Activated naive CD4-positive, alpha-beta T cell treated with anti-CD3 and anti-CD28 coated beads, Interleukin-2, amount 50 U/mL, for 24 hours (primary cell): Measurements from ENCODE around the gene SCYGR3.
A peak's percentile ranks its signal among the peaks of the same experiment; 100 is the strongest.

Experiments used
- H3K27ac Mint-ChIP-seq: one replicate; pipeline ENCODE4 v1.8.0; 2021; ENCODE audit warnings: mild to moderate bottlenecking, mixed read lengths
- H3K27me3 Mint-ChIP-seq: one replicate; pipeline ENCODE4 v1.8.0; 2021; ENCODE audit warnings: mixed read lengths
- H3K36me3 Mint-ChIP-seq: one replicate; pipeline ENCODE4 v1.8.0; 2021; ENCODE audit warnings: mixed read lengths
- H3K4me1 Mint-ChIP-seq: one replicate; pipeline ENCODE4 v1.8.0; 2021; ENCODE audit warnings: mixed read lengths
- H3K4me3 Mint-ChIP-seq: one replicate; pipeline ENCODE4 v1.8.0; 2021; ENCODE audit warnings: mild to moderate bottlenecking, mixed read lengths
- H3K9me3 Mint-ChIP-seq: one replicate; pipeline ENCODE4 v1.8.0; 2021; ENCODE audit warnings: mixed read lengths

Gene SCYGR3

GRCh38 chr2:227614740-227615139, at the start of gene SCYGR3:
SCYGR3 (minus strand) TSS chr2:227614840; CDS start chr2:227614840, 0 bp downstream.
- H3K4me1 Mint-ChIP-seq, result no peaks in the 10 kb centered on the region
- H3K36me3 Mint-ChIP-seq, result no peaks in the 10 kb centered on the region
- H3K4me3 Mint-ChIP-seq, result no peak within 1 kb of the TSS
- no peaks in the 10 kb centered on the region for H3K9me3 Mint-ChIP-seq
- H3K27me3 Mint-ChIP-seq, result peaks cover 9% of the 10 kb centered on the region
- H3K27ac Mint-ChIP-seq, result no peak within 1 kb of the TSS

GRCh38 chr2:227661827-227662226, 47.2 kb upstream of the SCYGR3 start:
- Mint-ChIP-seq H3K9me3 (no peaks in the 10 kb centered on the region), H3K27me3 (peaks cover 3% of the 10 kb centered on the region), H3K4me1 (no peaks in the 10 kb centered on the region), H3K36me3 (no peaks in the 10 kb centered on the region), H3K27ac (no peak overlapping the region), H3K4me3 (no peak overlapping the region)

GRCh38 chr2:227661025-227661649, 46.5 kb upstream of the SCYGR3 start:
- no peaks in the 10 kb centered on the region for H3K9me3 Mint-ChIP-seq
- no peaks in the 10 kb centered on the region for H3K4me1 Mint-ChIP-seq
- H3K4me3 Mint-ChIP-seq, result no peak overlapping the region
- H3K27me3 Mint-ChIP-seq, result peaks cover 3% of the 10 kb centered on the region
- no peaks in the 10 kb centered on the region for H3K36me3 Mint-ChIP-seq
- H3K27ac Mint-ChIP-seq, result no peak overlapping the region

- Mint-ChIP-seq H3K27ac (no peak overlapping the region), H3K4me1 (peaks cover 5% of the 10 kb centered on the region), H3K27me3 (no peaks in the 10 kb centered on the region), H3K4me3 (no peak overlapping the region), H3K36me3 (no peaks in the 10 kb centered on the region), H3K9me3 (no peaks in the 10 kb centered on the region)
These were observed 42.7 kb upstream of the SCYGR3 start for GRCh38 chr2:227657199-227657845.

- Mint-ChIP-seq H3K27me3 (no peaks in the 10 kb centered on the region), H3K27ac (no peak overlapping the region), H3K36me3 (no peaks in the 10 kb centered on the region), H3K4me3 (no peak overlapping the region), H3K9me3 (no peaks in the 10 kb centered on the region), H3K4me1 (peaks cover 5% of the 10 kb centered on the region)
These were observed 40.8 kb upstream of the SCYGR3 start for GRCh38 chr2:227655454-227655853.

GRCh38 chr2:227654426-227654825, 39.8 kb upstream of the SCYGR3 start:
- H3K27ac Mint-ChIP-seq, result no peak overlapping the region
- peaks cover 5% of the 10 kb centered on the region for H3K4me1 Mint-ChIP-seq
- H3K36me3 Mint-ChIP-seq, result no peaks in the 10 kb centered on the region
- no peaks in the 10 kb centered on the region for H3K9me3 Mint-ChIP-seq
- H3K27me3 Mint-ChIP-seq, result peaks cover 3% of the 10 kb centered on the region
- H3K4me3 Mint-ChIP-seq, result no peak overlapping the region

GRCh38 chr2:227653419-227653818, 38.8 kb upstream of the SCYGR3 start:
- H3K27ac Mint-ChIP-seq, result no peak overlapping the region
- H3K27me3 Mint-ChIP-seq, result peaks cover 3% of the 10 kb centered on the region

GRCh38 chr2:227643990-227644551, 29.4 kb upstream of the SCYGR3 start:
- Mint-ChIP-seq H3K4me3 (no peak overlapping the region), H3K4me1 (no peaks in the 10 kb centered on the region), H3K36me3 (no peaks in the 10 kb centered on the region), H3K27ac (no peak overlapping the region), H3K27me3 (peaks cover 1% of the 10 kb centered on the region), H3K9me3 (no peaks in the 10 kb centered on the region)

More at GRCh38 chr2:227653419-227653818, 38.8 kb upstream of the SCYGR3 start:
- Mint-ChIP-seq H3K36me3 (no peaks in the 10 kb centered on the region), H3K4me1 (peaks cover 5% of the 10 kb centered on the region), H3K4me3 (no peak overlapping the region), H3K9me3 (no peaks in the 10 kb centered on the region)

- Mint-ChIP-seq H3K9me3 (no peaks in the 10 kb centered on the region), H3K27ac (no peak overlapping the region), H3K4me1 (no peaks in the 10 kb centered on the region), H3K27me3 (peaks cover 1% of the 10 kb centered on the region), H3K36me3 (no peaks in the 10 kb centered on the region), H3K4me3 (no peak overlapping the region)
These were observed 28.0 kb upstream of the SCYGR3 start for GRCh38 chr2:227642656-227643055.

GRCh38 chr2:227634201-227634600, 19.6 kb upstream of the SCYGR3 start:
- Mint-ChIP-seq H3K4me1 (no peaks in the 10 kb centered on the region), H3K9me3 (no peaks in the 10 kb centered on the region), H3K4me3 (no peak overlapping the region), H3K36me3 (no peaks in the 10 kb centered on the region), H3K27me3 (peaks cover 9% of the 10 kb centered on the region), H3K27ac (no peak overlapping the region)

GRCh38 chr2:227632827-227633226, 18.2 kb upstream of the SCYGR3 start:
- H3K4me3 Mint-ChIP-seq, result no peak overlapping the region
- no peak overlapping the region for H3K27ac Mint-ChIP-seq
- no peaks in the 10 kb centered on the region for H3K4me1 Mint-ChIP-seq
- peaks cover 10% of the 10 kb centered on the region for H3K27me3 Mint-ChIP-seq
- no peaks in the 10 kb centered on the region for H3K9me3 Mint-ChIP-seq
- H3K36me3 Mint-ChIP-seq, result no peaks in the 10 kb centered on the region

GRCh38 chr2:227630322-227630721, 15.7 kb upstream of the SCYGR3 start:
- H3K9me3 Mint-ChIP-seq, result no peaks in the 10 kb centered on the region
- peaks cover 11% of the 10 kb centered on the region for H3K27me3 Mint-ChIP-seq
- no peak overlapping the region for H3K4me3 Mint-ChIP-seq
- no peaks in the 10 kb centered on the region for H3K36me3 Mint-ChIP-seq
- no peak overlapping the region for H3K27ac Mint-ChIP-seq
- H3K4me1 Mint-ChIP-seq, result no peaks in the 10 kb centered on the region

- Mint-ChIP-seq H3K27me3 (peaks cover 11% of the 10 kb centered on the region), H3K4me1 (no peaks in the 10 kb centered on the region), H3K4me3 (no peak overlapping the region), H3K27ac (no peak overlapping the region), H3K36me3 (no peaks in the 10 kb centered on the region), H3K9me3 (no peaks in the 10 kb centered on the region)
These were observed 14.8 kb upstream of the SCYGR3 start for GRCh38 chr2:227629435-227629834.

- no peak overlapping the region for H3K27ac Mint-ChIP-seq
- no peaks in the 10 kb centered on the region for H3K36me3 Mint-ChIP-seq
- H3K4me3 Mint-ChIP-seq, result no peak overlapping the region
- H3K9me3 Mint-ChIP-seq, result no peaks in the 10 kb centered on the region
- peaks cover 11% of the 10 kb centered on the region for H3K27me3 Mint-ChIP-seq
- no peaks in the 10 kb centered on the region for H3K4me1 Mint-ChIP-seq
These were observed 13.1 kb upstream of the SCYGR3 start for GRCh38 chr2:227627769-227628168.

- Mint-ChIP-seq H3K4me3 (no peak overlapping the region), H3K27me3 (peaks cover 10% of the 10 kb centered on the region), H3K9me3 (no peaks in the 10 kb centered on the region)
These were observed 12.0 kb upstream of the SCYGR3 start for GRCh38 chr2:227626580-227627151.

GRCh38 chr2:227625420-227625819, 10.8 kb upstream of the SCYGR3 start:
- Mint-ChIP-seq H3K4me1 (no peaks in the 10 kb centered on the region), H3K27me3 (peaks cover 5% of the 10 kb centered on the region), H3K4me3 (no peak overlapping the region), H3K9me3 (no peaks in the 10 kb centered on the region), H3K36me3 (no peaks in the 10 kb centered on the region), H3K27ac (peak overlapping the region; percentile 2)

More at GRCh38 chr2:227626580-227627151, 12.0 kb upstream of the SCYGR3 start:
- Mint-ChIP-seq H3K4me1 (no peaks in the 10 kb centered on the region), H3K27ac (no peak overlapping the region), H3K36me3 (no peaks in the 10 kb centered on the region)
